Mesodermal cell (in vitro differentiated cells): Measurements from ENCODE around the gene SOCS6. TPM values are rescaled to one million over a fixed set of nuclear protein-coding genes. Genes with fewer than 3 reads are reported as not detected.
A peak's percentile ranks its signal among the peaks of the same experiment; 100 is the strongest.
"Not testable (repeated sequence)": the region's sequence is repeated elsewhere in the genome, so short reads cannot be mapped to it uniquely, and the experiment has no call there.

Source experiments
- H3K27ac ChIP-seq: 2 replicates; pipeline ENCODE4 v1.7.0; 2013; ENCODE audit warnings: mild to moderate bottlenecking, low read depth, low read length, moderate library complexity; ENCODE audit not compliant: severe bottlenecking
- H3K36me3 ChIP-seq: 2 replicates; pipeline ENCODE4 v1.7.1; 2013; ENCODE audit warnings: mild to moderate bottlenecking, low read length, moderate library complexity; ENCODE audit not compliant: control insufficient read depth, insufficient read depth
- H3K4me1 ChIP-seq: one replicate; pipeline ENCODE4 v1.7.1; 2013; ENCODE audit warnings: mild to moderate bottlenecking, low read length; ENCODE audit not compliant: insufficient read depth, control insufficient read depth, poor library complexity, severe bottlenecking
- H3K4me3 ChIP-seq: 2 replicates; pipeline ENCODE4 v1.7.0; 2013; ENCODE audit warnings: low read length, control low read depth, mild to moderate bottlenecking; ENCODE audit not compliant: insufficient read depth, poor library complexity, severe bottlenecking; ENCODE audit errors: extremely low read depth
- H3K9me3 ChIP-seq: 2 replicates; pipeline ENCODE4 v1.7.1; 2013; ENCODE audit warnings: mild to moderate bottlenecking, low read length, moderate library complexity; ENCODE audit not compliant: control insufficient read depth
- WGBS, 2 experiments: methylation state at CpG; one replicate each; pipeline ENCODE4 v1.1.5; 2013; ENCODE audit warnings: missing lambda C conversion rate in 2 of 2; ENCODE audit not compliant: insufficient coverage in 2 of 2; 5-methylcytosine and 5-hydroxymethylcytosine counted together
- polyA plus RNA-seq, 2 experiments: library from polyadenylated mRNA; stranded (reverse); fragments of 50-300 nt; gene quantifications; one replicate each; pipeline ENCODE4 v1.2.3, GENCODE V29; 2013

The SOCS6 gene, protein sequence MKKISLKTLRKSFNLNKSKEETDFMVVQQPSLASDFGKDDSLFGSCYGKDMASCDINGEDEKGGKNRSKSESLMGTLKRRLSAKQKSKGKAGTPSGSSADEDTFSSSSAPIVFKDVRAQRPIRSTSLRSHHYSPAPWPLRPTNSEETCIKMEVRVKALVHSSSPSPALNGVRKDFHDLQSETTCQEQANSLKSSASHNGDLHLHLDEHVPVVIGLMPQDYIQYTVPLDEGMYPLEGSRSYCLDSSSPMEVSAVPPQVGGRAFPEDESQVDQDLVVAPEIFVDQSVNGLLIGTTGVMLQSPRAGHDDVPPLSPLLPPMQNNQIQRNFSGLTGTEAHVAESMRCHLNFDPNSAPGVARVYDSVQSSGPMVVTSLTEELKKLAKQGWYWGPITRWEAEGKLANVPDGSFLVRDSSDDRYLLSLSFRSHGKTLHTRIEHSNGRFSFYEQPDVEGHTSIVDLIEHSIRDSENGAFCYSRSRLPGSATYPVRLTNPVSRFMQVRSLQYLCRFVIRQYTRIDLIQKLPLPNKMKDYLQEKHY
- polyA plus RNA-seq (2013, experiment 1 of 2): 11.9 TPM
- polyA plus RNA-seq (2013, experiment 2 of 2): 12.2 TPM

DNA sequence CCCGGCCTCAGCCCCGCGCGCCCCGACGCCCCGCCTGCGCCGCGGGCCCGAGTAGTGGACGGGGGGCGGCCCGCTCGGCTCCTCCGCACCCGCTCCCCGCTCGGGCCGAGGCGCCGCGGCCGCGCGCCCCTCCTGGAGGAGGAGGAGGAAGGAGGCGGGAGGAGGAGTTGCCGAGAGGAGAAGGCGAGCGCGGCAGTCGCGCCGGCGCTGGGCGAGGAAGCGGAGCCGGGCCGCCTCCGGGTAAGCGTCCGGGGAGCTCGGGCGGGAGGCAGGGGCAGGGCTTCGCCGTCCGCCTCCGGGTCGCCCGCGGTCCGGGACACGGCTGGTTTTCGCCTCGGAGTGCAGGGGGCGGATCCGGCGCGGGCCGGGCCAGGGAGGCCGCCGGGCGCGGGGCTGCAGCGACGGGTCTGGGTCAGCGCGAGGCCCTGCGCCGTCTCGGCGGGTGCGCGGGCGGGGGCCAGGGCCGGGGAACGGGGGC is at the start of gene SOCS6:
TSS of gene SOCS6 (plus strand) at position 195 of the 478 bp plus-strand sequence. CDS start 35,624 bp downstream, outside the sequence.
- Histone ChIP-seq H3K36me3 (peaks cover 10% of the 10 kb centered on the region), H3K4me3 (peak within 1 kb of the TSS; percentile 65), H3K27ac (peak within 1 kb of the TSS; percentile 86), H3K9me3 (no peaks in the 10 kb centered on the region), H3K4me1 (peaks cover 4% of the 10 kb centered on the region)
- WGBS, 2 experiments: 0% methylated on average over 45 to 46 of the region's 77 CpGs

DNA sequence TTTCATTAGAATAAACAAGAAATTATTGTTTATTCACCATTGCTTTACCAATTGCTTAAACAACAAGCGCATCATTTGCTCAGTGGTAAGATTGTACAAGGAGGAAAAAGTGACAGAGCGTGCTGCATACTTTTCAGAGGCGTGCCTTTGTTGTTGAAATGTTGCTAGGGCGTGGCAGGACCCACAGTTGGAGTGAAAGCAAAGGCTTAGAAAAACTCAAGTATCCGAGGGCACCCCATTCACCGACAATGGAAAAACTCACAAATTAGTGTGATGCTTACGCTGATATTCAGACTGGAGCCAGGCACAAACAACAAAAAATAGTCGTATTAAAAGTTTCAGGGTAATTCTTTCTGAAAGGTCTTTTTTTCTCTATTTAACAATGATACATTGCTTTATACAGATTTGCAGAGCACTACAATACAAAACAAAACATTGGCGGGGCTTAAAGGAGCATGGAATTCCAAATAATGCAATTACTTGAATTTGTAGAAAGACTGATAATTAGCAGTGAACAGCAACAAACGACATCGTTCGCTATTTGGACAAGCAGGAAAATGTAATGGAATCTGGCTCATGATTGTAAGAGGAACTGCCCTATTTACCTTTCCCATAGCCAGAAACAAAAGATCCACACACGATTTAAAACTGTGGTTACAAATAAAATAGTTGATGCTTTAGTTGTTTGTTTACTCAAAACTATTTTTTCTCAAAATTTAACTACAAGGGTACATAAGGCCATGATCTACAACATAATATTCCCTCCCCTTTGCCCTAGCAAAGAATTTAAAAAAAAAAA is 45.5 kb upstream of the SOCS6 start:
- Histone ChIP-seq H3K36me3 (no peaks in the 10 kb centered on the region), H3K4me3 (no peak overlapping the region), H3K9me3 (no peaks in the 10 kb centered on the region), H3K4me1 (no peaks in the 10 kb centered on the region), H3K27ac (no peak overlapping the region)
- 87% methylated on average over 3 of the region's 13 CpGs for WGBS, 2 experiments

DNA sequence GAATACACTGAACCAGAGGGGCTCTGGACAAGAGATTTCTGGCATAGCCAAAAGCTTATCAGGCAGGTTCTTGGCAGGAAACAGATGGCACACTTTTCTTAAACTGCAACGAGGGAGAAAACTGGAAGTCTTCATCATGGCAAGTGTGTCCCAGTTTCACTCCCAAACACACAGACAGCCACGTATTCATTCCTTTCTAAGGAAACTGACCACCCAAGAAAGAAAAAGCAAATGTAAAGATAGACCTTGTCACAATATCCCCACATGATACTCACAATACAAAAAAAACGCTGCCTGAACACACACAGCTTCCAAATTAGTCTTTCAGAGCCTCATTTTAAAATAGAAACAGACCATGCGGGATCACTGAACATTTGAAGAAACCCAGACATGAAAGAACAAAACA is 42.8 kb upstream of the SOCS6 start:
- 49 to 83% methylated on average over 3 of the region's 4 CpGs for WGBS, 2 experiments
- H3K4me3 ChIP-seq: no peak overlapping the region
- H3K4me1 ChIP-seq: no peaks in the 10 kb centered on the region

DNA sequence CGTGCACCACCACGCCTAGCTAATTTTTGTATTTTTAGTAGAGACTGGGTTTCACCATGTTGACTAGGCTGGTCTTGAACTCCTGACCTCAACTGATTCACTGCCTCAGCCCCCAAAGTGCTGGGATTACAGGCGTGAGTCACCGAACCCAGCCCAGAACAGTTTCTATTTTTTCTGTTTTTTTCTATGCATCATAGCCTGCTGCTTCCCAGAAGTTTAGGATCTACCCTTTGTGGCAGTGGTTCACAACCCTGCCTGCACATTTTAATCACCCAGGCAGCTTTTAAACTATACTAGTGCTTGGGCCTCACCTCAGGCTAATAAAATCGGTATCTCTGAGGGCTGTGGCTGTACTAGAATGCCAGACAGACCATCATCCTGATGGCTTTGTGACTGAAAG is 39.7 kb upstream of the SOCS6 start:
- Histone ChIP-seq H3K4me1 (no peaks in the 10 kb centered on the region), H3K4me3 (no peak overlapping the region), H3K36me3 (no peaks in the 10 kb centered on the region), H3K27ac (no peak overlapping the region), H3K9me3 (no peaks in the 10 kb centered on the region)
- 82 to 100% methylated on average over 3 of the region's 5 CpGs for WGBS, 2 experiments

More for the DNA sequence above, 42.8 kb upstream of the SOCS6 start:
- no peaks in the 10 kb centered on the region for H3K36me3 ChIP-seq
- H3K27ac ChIP-seq: peak overlapping the region; percentile 37
- H3K9me3 ChIP-seq: no peaks in the 10 kb centered on the region

DNA sequence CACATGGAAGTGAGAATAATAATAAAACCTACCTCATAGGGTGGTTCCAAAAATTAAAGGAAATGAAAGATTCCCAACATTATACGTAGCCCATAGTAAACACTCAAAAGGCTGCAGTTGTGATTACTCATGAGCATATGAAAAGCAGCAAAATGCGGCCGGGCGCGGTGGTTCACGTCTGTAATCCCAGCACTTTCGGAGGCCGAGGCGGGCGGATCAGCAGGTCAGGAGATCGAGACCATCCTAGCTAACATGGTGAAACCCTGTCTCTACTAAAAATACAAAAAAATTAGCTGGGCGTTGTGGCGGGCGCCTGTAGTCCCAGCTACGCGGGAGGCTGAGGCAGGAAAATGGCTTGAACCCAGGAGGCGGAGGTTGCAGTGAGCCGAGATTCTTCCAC is 39.0 kb upstream of the SOCS6 start:
- not testable (repeated sequence) for H3K27ac ChIP-seq, H3K9me3 ChIP-seq, H3K4me3 ChIP-seq, H3K36me3 ChIP-seq, H3K4me1 ChIP-seq
- 85 to 90% methylated on average over 8 to 9 of the region's 18 CpGs for whole genome bisulfite sequencing, 2 experiments

DNA sequence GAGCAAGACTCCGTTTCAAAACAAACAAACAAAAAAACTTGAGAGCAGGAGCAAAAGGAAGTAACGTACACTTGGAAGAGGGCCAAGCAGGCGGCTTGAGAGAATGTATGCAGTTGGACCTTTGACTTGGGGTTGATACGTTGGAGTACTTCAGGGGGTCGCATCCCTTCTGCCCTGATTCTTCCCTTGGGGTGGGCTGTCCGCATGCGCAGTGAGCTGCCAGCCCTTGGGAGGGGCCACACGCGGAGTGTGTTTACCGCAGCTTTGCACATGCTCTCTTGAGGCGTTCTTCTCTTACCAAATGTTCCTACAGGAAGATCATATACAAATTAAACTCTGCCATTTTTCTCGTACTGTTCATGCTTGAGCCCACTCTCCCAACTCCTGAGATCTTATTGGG is 38.1 kb upstream of the SOCS6 start:
- no peaks in the 10 kb centered on the region for H3K4me1 ChIP-seq
- H3K27ac ChIP-seq: no peak overlapping the region
- no peaks in the 10 kb centered on the region for H3K9me3 ChIP-seq
- no peak overlapping the region for H3K4me3 ChIP-seq
- WGBS, 2 experiments: 95 to 100% methylated on average over 9 to 10 of the region's 12 CpGs
- H3K36me3 ChIP-seq: no peaks in the 10 kb centered on the region

DNA sequence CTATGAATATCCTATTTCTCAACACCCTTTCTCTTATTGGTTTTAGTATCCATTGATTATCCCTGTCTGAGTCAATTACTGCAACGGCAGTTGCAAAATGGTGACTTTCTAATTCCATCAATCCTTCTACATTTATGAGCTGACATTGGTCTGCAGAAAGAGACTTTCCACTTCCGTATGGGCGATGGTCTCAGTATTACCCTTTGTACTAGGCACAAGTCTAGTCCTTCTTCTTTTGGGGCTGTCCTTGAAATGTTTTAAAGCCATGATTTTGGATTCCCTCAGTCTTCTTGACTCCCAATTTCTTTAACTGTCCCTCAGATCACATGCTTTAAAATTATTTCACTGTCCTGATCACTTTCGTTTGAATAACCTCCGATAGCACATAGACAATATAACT is 32.7 kb upstream of the SOCS6 start:
- WGBS, 2 experiments: 81 to 100% methylated on average over 1 to 3 of the region's 5 CpGs
- no peak overlapping the region for H3K4me3 ChIP-seq
- no peaks in the 10 kb centered on the region for H3K4me1 ChIP-seq
- no peaks in the 10 kb centered on the region for H3K9me3 ChIP-seq
- no peak overlapping the region for H3K27ac ChIP-seq
- H3K36me3 ChIP-seq: no peaks in the 10 kb centered on the region

DNA sequence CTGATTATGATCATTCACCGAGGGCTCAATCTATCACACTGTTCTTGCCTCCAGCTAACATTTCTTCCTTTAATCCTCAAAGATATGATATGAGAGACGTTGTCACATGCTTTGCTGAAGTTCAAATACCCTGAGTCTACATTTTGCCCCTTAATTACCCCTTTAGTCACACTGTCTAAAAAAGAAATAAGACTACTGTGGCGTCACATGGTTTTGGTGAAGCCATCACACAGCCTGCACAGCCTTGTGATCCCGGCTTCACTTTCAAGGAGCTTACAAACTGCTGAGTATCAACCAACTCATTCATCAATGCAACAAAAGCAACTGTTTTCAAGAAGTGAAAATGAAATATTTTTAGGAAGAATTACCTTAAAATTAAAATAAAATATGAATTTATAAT is 31.9 kb upstream of the SOCS6 start:
- WGBS, 2 experiments: 93% methylated on average over 2 to 3 of the region's 4 CpGs
- H3K36me3 ChIP-seq: no peaks in the 10 kb centered on the region

DNA sequence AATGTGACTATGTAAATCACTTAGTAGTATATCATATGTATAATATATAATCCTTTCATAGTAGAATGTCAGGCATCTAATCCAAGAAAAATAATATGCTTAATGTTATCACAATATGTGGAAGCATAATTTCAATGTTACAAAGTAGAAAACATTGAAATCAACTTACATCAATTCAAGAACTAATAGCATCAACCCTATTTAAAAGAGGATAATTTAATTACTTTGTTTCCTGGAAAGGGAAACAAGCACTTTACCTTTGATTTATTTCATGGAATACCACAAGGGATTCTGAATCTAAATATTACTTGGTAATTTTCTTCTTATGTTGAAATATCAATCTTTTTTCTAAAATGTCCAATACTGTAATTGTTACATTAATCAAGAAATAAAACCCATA is 30.6 kb upstream of the SOCS6 start:
- Histone ChIP-seq H3K36me3 (no peaks in the 10 kb centered on the region), H3K27ac (no peak overlapping the region), H3K9me3 (no peaks in the 10 kb centered on the region), H3K4me1 (no peaks in the 10 kb centered on the region), H3K4me3 (no peak overlapping the region)

More for the DNA sequence above, 31.9 kb upstream of the SOCS6 start:
- Histone ChIP-seq H3K27ac (no peak overlapping the region), H3K4me3 (no peak overlapping the region), H3K9me3 (no peaks in the 10 kb centered on the region), H3K4me1 (no peaks in the 10 kb centered on the region)

DNA sequence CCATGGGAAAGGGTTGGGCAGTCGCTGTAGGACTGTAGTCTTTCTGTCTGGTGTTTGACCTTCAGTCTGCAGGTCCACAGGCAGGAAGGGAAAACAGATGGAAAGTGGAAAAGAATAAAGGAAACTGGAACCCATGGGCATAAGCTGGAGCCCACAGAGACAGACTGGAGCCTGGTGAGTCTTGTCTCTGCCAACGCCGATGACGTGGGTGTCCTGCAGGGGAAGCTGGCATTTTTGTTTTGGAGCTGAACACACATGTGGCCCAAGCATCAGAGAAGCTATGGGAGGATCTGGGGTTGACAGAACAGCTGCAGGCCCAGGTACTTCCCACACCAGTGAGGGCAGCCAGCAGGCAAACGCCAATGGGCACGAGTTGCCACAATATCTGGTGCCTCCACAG is 28.2 kb upstream of the SOCS6 start:
- no peaks in the 10 kb centered on the region for H3K36me3 ChIP-seq
- 92 to 98% methylated on average over 5 to 6 of the region's 6 CpGs for WGBS, 2 experiments

More for the DNA sequence above, 28.2 kb upstream of the SOCS6 start:
- no peak overlapping the region for H3K27ac ChIP-seq
- no peaks in the 10 kb centered on the region for H3K4me1 ChIP-seq
- no peak overlapping the region for H3K4me3 ChIP-seq
- no peaks in the 10 kb centered on the region for H3K9me3 ChIP-seq
